GM18519 (cell line): Measurements from ENCODE around the gene IFNGR1.

ENCODE experiments used
- ATAC-seq: cut with Tn5 transposase; IDR thresholded peaks from one replicate; pipeline ENCODE4 v1.9.1; 2021; ENCODE audit warnings: mild to moderate bottlenecking, moderate library complexity; ENCODE audit not compliant: unreplicated experiment, low FRiP score

The IFNGR1 gene

GRCh38 chr6:137181891-137182653, 37.1 kb downstream of the IFNGR1 start:
- ATAC-seq, result no peak

DNA sequence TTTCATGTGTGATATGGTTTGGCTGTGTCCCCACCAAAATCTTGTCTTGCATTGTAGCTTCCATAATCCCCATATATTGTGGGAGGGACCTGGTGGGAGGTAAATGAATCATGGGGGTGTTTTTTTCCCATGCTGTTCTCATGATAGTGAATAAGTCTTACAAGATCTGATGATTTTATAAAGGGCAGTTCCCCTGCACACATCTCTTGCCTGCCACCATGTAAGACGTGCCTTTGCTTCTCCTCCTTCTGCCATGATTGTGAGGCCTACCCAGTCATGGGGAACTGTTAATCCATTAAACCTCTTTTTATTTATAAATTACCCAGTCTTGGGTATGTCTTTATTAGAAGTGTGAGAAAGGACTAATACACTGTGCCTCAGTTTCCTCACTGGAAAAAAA, 41.6 kb downstream of the IFNGR1 start:
- no peak for ATAC-seq

GRCh38 chr6:137176729-137177128, 42.5 kb downstream of the IFNGR1 start:
- no peak for ATAC-seq

- ATAC-seq, result no peak
Measured at GRCh38 chr6:137175868-137176245, 43.3 kb downstream of the IFNGR1 start.

- no peak for ATAC-seq
Measured at GRCh38 chr6:137175157-137175867, 43.9 kb downstream of the IFNGR1 start.

- ATAC-seq, result no peak
Measured at GRCh38 chr6:137173501-137173900, 45.7 kb downstream of the IFNGR1 start, which contains the start of gene IL22RA2. TSS of gene IL22RA2 (minus strand) at chr6:137173644. CDS start at chr6:137161749, 11,895 bp downstream.

GRCh38 chr6:137172734-137173431, 46.3 kb downstream of the IFNGR1 start:
- no peak for ATAC-seq

DNA sequence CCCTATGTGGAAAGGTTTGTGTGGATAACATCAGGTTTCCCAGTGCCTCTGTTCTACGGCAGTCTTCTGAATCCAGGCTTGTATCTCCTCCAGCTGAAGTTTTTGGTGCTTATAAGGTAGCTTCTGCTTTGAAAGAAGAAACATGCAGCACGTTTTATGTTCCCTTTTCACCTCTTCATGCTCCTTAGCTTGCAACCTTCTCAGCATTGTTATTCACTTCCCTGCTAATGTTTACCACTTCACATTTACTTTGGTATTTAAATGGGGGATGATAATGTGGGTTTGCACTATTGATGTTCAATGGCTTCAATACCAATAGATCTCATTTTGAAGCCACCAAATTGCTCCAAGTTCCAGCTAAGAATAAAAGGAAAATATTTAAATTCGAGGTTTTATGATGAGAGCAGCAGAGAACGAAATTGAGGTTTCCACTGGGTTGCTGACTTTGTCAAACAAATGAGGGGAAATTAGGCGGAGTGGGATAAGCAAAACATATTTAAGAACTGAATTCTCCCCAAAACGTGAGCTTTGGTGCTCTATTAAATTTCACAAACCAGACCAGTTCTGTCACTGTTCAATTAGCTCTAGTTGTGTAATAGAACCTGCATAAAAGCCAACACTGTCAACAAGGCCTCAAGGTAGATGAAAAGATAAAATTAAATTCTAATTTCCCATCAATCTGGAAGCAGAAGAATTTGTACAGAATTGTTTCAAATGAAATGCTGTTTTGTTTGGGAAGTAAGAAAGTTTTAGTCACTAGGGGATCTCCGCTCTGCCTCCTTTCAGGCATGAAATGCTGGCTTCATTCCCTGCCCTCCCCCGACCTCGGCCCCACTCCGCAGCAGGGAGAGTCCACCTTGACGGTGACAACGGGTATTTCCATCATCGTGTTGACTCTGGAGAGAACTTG, 47.1 kb downstream of the IFNGR1 start:
- no peak for ATAC-seq

GRCh38 chr6:137171053-137171374, 48.2 kb downstream of the IFNGR1 start:
- ATAC-seq, result no peak

DNA sequence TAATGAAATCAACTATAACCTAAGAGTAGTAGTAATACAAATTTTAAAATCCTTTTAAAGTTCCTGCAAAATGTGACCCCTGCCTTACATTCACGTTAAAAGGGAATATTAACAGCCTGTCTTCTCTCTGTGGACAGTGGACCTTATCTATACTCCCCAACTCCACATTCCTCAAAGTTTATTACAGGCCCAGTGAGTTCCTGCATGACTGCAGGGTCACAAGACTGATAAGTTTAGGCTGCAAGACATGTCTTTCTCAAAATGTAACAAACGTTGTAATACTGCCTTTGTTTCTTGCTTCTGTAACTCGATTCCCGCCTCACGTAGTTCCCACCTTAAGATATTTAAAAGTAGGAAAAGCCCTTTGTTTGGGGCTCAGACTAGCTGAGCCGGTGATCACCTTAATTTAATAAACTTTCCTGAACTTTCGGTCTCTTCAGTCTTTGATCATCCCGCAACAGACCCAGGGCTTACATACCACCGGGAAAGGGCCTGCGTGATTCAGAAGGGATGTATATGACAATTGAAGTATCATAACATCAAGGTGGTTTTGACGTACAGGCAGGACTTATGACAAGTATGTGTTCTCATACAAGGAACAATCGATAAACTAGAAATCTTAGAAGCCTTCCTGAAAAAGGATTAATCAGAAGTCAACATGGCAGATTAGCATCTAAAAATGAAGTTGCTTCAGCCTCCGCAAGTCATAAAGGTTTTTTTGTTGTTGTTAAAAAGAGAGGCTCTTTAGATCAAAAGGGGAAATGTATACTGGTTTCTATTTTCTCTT, 48.7 kb downstream of the IFNGR1 start:
- no peak for ATAC-seq

DNA sequence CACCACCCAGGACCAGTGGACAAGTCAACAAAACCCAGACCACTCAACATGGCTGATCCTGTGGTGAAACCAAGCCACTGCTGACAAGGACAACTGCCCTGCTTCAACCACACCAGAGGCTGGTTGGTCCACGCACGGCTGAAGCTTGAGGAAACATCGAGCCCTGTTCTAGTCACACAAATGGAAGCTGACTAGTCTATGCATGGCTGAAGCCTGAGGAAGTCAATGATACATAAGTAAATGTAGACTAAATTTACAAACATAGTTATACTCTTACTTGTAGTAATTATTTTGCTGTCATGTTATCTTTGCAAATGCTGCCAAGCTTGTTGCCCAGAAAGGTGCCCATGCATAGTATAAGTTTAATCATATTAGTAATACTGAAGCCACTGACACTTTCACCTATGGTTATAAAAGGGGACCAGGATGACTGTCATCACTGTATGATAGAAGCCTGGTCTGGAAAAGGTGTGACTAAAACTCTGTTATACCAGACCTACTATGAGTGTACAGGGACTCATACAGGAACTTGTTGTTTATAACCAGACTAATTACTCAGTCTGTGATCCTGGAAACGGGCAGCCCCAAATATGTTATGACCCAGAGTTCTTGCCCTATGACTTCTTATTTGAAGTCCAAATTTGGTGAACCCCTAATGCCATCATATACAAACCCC, 51.3 kb downstream of the IFNGR1 start:
- ATAC-seq, result no peak

DNA sequence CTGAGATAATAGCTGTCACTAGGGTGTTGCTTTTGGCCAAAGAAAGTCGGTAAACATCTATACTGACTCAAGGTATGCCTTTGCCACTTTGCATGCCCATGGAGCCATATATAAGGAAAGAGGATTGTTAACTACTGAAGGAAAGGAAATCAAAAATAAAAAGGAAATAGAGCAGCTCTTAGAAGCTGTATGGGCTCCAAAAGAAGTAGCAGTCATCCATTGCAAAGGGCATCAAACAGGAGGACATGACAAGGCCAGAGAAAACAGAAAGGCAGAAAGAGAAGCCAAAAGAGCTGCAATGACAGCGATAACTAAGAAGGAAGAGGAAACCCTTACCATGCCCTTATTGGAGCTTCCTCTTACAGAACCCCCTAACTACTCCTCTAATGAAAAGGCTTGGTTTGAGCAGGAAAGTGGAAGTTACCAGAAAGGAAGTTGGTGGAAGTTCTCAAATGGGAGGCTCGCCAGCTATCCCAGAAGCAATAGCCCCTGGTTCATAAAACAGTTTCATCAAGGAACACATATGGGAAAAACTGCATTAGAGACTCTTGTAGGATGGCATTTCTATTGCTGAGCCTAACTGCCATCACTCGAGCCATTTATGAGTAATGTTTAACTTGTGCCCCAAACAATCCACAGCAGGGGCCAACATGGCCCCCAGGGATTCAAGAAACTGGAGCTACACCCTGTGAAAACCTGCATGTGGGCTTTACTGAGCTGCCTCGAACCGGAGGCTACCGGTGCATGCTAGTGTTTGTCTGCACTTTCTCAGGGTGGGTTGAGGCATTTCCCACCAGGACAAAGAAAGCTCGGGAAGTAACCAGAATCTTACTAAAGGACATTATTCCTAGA, 52.7 kb downstream of the IFNGR1 start:
- ATAC-seq, result no peak

DNA sequence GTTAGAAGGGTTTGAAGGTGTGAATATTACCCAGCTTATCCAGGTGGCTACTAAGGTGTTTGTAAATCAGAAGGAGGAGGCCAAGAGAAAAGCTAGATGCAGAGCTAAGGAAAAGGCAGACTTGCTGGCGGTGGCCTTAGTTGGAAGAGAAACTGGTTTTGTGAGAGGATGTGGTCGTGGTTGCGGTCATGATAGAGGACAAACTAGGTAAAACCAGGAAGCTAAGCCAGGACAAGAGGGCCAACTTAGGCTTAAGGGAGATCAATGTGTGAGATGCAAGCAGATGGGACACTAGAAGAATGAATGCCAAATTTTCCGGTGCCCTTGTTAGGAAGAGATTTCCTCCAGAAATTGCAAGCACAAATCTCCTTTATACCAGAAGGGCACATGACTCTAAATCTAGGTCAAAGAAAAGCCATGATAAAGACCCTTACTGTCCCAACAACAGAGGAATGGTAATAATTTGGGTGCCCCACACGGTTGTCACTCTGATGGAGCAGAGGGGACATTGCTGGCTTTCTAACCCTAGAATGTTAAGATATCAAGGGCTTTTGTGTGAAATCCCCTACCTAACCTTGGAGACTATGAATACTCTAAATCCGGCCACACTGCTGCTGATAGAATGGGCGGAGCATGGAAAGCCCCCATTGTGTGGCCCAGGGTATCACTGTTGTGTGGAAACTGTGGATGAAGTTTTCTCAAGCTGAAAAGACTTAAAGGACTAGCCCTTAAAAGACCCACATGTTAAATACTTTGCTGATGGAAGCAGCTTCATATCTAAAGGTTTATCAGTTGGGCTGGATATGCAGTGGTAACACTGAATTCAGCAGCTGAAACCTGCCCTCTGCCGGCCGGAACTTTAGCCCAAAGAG, 53.6 kb downstream of the IFNGR1 start:
- peak; percentile 32 for ATAC-seq

GRCh38 chr6:137163732-137164318, 55.4 kb downstream of the IFNGR1 start:
- ATAC-seq, result no peak

- ATAC-seq, result no peak
Measured at GRCh38 chr6:137162692-137163306, 56.4 kb downstream of the IFNGR1 start.

DNA sequence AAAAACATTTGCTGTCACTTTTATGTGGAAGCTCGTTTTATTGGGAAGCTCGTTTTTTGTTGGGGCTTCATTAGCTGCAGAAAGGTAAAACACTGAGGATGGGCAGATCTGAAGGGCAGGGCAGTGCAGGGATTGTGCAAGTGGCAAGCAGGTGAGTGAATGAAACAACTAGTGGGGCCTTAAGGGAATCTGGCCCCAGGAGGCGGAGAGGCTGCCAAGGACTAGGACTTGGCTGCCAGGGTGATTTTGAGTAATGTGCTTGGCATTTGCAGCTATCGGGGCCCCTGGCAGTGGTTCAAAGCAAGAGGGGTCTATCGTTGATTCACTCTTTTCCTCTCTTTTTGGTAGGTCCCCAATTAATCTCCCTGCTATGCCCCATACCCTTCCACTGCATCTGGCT, 57.2 kb downstream of the IFNGR1 start:
- no peak for ATAC-seq

DNA sequence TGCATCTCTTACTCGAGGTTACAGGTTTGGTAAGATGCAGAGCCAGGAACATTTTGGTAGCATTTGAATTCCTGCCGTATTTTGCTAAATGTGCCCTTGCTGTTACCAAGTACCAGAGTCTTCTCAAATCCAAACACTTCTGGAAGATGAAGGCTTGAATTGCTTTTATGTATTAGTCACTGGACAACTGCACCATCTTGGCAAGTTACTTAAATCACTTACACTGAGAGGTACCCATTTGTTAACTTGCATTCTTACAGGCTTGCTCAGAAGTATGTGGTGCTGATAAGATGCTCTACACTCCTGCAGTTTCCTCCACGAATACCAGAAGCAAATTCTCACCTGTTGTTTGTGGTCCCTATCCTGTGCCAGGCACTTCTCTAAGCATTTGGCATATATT, 58.4 kb downstream of the IFNGR1 start:
- no peak for ATAC-seq
